Measurements from ENCODE around the gene DHRS9.

DNA sequence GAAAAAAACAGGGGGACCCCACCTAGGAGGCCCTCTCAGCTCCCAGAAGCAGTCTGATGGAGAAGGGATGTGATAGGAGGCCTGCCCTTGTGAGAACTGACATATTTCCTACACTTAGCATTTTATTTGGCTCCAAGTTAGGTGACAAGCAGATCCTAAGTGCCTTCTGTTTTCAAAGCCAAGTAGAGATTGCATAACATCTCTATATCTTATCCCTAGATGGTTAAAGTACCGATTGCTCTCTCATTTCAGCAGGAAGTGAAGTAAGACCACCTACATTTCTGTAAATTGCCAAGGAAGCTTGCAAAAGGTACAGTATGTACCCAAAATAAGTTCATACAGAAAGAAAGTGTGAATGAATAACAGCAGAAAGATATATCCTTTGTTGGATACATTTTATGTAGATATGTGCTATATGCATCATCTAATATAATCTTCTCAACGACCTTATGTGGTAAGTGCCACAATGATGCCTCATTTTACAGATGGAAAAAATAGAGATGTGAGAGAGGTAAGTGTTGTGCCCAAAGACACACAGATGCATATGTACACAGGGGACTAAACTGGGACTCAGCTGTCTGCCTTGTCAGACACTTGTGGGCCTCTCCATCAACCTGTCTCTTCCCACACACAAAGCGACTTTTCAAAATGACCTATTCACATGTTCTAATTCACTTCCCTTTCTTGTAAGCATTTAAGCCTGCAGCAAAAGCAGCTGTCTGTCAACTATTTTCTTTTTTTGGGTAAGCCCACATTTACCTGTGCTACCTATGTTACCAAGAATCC lies 38.9 kb downstream of the DHRS9 start:
- TF ChIP-seq CTCF (conservative IDR thresholded peaks at IDR 0.05; ENCODE audit: low read depth, low read length): no peak
- no peak for TF ChIP-seq CHD1 (IDR thresholded peaks at IDR 0.05; ENCODE audit: low read depth, low read length)
- TF ChIP-seq MXI1 (IDR thresholded peaks at IDR 0.05; ENCODE audit: borderline replicate concordance, low read depth, low read length): no peak
- TF ChIP-seq RAD21 (IDR thresholded peaks at IDR 0.05; ENCODE audit: low read length): no peak
- TF ChIP-seq MAZ (IDR thresholded peaks at IDR 0.05; ENCODE audit: borderline replicate concordance, low read depth, low read length): no peak
- no peak for TF ChIP-seq MAFK (IDR thresholded peaks at IDR 0.05; ENCODE audit: low read depth, low read length)
- no peak for TF ChIP-seq SMC3 (IDR thresholded peaks at IDR 0.05; ENCODE audit: low read depth, low read length)
- TF ChIP-seq POLR2A (IDR thresholded peaks at IDR 0.05; ENCODE audit: low read depth, low read length): no peak
- no peak for TF ChIP-seq CEBPB (IDR thresholded peaks at IDR 0.05; ENCODE audit: low read depth, low read length)
- TF ChIP-seq RCOR1 (IDR thresholded peaks at IDR 0.05; ENCODE audit: insufficient replicate concordance, low read length): no peak
- TF ChIP-seq NFE2L2 (IDR thresholded peaks at IDR 0.05; ENCODE audit: low read depth, low read length): no peak
- TF ChIP-seq RFX5 (IDR thresholded peaks at IDR 0.05; ENCODE audit: low read depth, low read length): no peak
